Heart right ventricle (tissue), 16 donors: Measurements from ENCODE around the gene KLK14. TPM values are rescaled to one million over a fixed set of nuclear protein-coding genes. Genes with fewer than 3 reads are reported as not detected.

ENCODE experiments used
- ATAC-seq, 8 donors: fragments of 200-7000 bp; cut with Tn5 transposase; one replicate each; pipeline ENCODE4 v1.9.1; 2020; ENCODE audit warnings: mild to moderate bottlenecking in 8 of 8, moderate library complexity in 8 of 8, moderate number of reproducible peaks in 1 of 8
- DNase-seq, 2 donors: peaks; one replicate each; pipeline ENCODE4 v3.0.0-alpha.2; 2020
- H3K27ac ChIP-seq, 10 donors: fragments of 200-600 bp; sonication (generic) in 2 of 10; one replicate each; pipeline versions ENCODE4 v1.5.0 to v1.8.0; 2020 to 2022; ENCODE audit warnings: mild to moderate bottlenecking in 3 of 10
- H3K27me3 ChIP-seq, 7 donors: fragments of 200-600 bp; one replicate each; pipeline ENCODE4 v1.8.0; 2021 to 2022; ENCODE audit warnings: mild to moderate bottlenecking in 2 of 7
- H3K36me3 ChIP-seq, 9 donors: fragments of 200-600 bp; sonication (generic) in 1 of 9; one replicate each; pipeline versions ENCODE4 v1.5.0 to v1.8.0; 2020 to 2022; ENCODE audit warnings: mild to moderate bottlenecking in 2 of 9
- H3K4me1 ChIP-seq, 9 donors: fragments of 200-600 bp; sonication (generic) in 1 of 9; one replicate each; pipeline versions ENCODE4 v1.5.0 to v1.8.0; 2020 to 2022; ENCODE audit warnings: mild to moderate bottlenecking in 4 of 9
- H3K4me3 ChIP-seq, 10 donors: fragments of 200-600 bp; sonication (generic) in 2 of 10; one replicate each; pipeline versions ENCODE4 v1.5.0 to v1.8.0; 2020 to 2022; ENCODE audit warnings: mild to moderate bottlenecking in 7 of 10, moderate library complexity in 2 of 10
- H3K9me3 ChIP-seq, 11 donors: fragments of 200-600 bp in 10 of 11; sonication (generic) in 2 of 11; one replicate each; pipeline versions ENCODE4 v1.5.0 to v1.8.0; 2013 to 2022; ENCODE audit warnings: mild to moderate bottlenecking in 2 of 11, control low read depth in 1 of 11, moderate library complexity in 1 of 11
- WGBS, 2 donors: extraction: QIAGEN DNeasy Blood & Tissue Kit; methylation state at CpG; one replicate each; pipeline ENCODE4 v1.1.7; 2013; ENCODE audit warnings: inconsistent platforms in 1 of 2; 5-methylcytosine and 5-hydroxymethylcytosine counted together
- intact Hi-C, 10 donors: fragments of 100-400 bp; cut with DNase I; formaldehyde crosslinking; loops; one replicate each; pipeline versions ENCODE4 v1.11.1 to v1.14.2; 2022
- polyA plus RNA-seq, 2 donors: library from polyadenylated mRNA; stranded (reverse); fragments of 200-250 nt; gene quantifications; one replicate each; pipeline ENCODE4 v1.2.3, GENCODE V29; 2013
- total RNA-seq, 10 donors: library from RNA; stranded (reverse); fragmentation: NEBNext Ultra II Directional in 3 of 10; extraction: Animal tissue kit (Norgen Biotek cat#: 25700) in 3 of 10; gene quantifications; one replicate each; pipeline versions ENCODE4 v1.2.1 to v1.2.4, GENCODE V29; 2021 to 2023
- TF ChIP-seq, protein P1 (sequence below), 9 donors: fragments of 200-600 bp; sonication (generic) in 2 of 9; IDR thresholded peaks; one replicate each; pipeline versions ENCODE4 v1.5.0 to v1.8.0; 2021 to 2022; ENCODE audit warnings: antibody characterized with exemption in 9 of 9, mild to moderate bottlenecking in 5 of 9, moderate library complexity in 1 of 9
- donor health status: Arrhythmogenic right ventricular cardiomyopathy.
- donor health status: ischemic (EF 13 %, LVEDD 7.1; RV severe dilation, severe dysfunction).
- donor health status: healthy with polysubstance abuse.
- donor health status: DM: no; HTN: yes; CAD: no.
- donor health status: DM: no; HTN: no; CAD: no.
- donor health status: ischemic (EF 25% LVEDD 6.9; RV normal size, moderate dysfunction).
- donor health status: ischemic (EF 25% LVEDD 5.7; RV mildly dilated, moderate dysfunction).
- donor health status: healthy.
- donor health status: DM: yes; HTN: yes; CAD: no.
- donor health status: Ischemic cardiomyopathy.
- donor health status: ischemic (EF 35%, LVEDD 5.7; RV mildly dilated, moderate dysfunction).
- donor health status: nonischemic (EF 11% LVEDD 7.7; RV severe dilation, severe dysfunction).
- donor health status: DM: yes; HTN: yes; CAD: no.
- donor health status: PGD.
- donor health status: ischemic (EF 29% LVEDD 5.4; RV normal size, mild dysfunction).
- donor health status: nonischemic (EF 23%, LVEDD 6.1; RV moderate dilation, normal function).

The KLK14 gene
- total and polyA plus RNA-seq, 12 donors: 0.20 to 1.2 (median 0.48) TPM; not detected in 4

DNA sequence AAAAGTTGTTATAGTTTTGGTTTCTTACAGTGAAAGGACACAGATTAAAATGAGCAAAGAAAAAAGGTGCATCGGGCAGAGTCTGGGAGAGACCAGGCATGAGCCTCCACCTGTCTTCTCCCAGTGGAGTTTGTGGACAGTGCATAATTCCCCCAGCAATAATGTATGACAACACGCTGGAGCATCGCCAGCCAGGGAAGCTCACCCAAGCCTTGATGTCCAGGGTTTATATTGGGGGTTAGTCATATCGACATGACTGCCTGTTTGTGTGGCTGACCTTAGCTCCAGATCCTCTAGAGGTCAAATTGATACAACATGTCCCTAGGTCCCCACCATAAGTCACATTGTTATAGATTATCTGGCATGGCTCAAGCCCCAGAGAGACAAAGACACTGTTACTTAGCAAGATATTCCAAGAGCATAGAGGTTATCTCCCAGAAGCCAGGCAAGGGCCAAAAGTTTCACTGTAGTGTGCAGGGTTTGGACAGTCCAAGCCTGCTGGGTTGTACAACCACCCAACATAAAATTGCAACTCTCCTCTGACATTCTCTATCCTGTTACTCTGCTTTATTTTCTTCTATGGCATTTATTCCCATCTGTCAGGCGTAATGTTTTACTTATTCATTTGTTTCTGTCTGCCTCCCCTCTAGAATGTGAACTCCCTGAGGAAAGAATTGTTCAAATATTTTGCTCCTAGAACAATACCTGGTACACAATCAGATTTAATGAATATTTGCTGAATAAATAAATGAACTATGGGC, 12.2 kb downstream of the KLK14 start:
- H3K27ac ChIP-seq: no peak overlapping the region
- intact Hi-C loops: loop anchor here in 1 of 10 donors (10.0 kb wide), 1 partner anchor 1236 kb away; no protein-coding TSS in a partner anchor
- peaks cover 0 to 19% (median 6%) of the 10 kb centered on the region in 11 donors for H3K9me3 ChIP-seq
- peaks cover 0 to 12% (median 2%) of the 10 kb centered on the region in 7 donors for H3K27me3 ChIP-seq
- H3K4me1 ChIP-seq: peaks cover 0 to 4% (median 0%) of the 10 kb centered on the region in 9 donors
- no peaks in the 10 kb centered on the region for H3K36me3 ChIP-seq
- WGBS, 2 donors: 83 to 85% methylated on average over 5 of the region's 5 CpGs
- ATAC-seq (no peak), DNase-seq (no peak)
- TF ChIP-seq, protein P1, sequence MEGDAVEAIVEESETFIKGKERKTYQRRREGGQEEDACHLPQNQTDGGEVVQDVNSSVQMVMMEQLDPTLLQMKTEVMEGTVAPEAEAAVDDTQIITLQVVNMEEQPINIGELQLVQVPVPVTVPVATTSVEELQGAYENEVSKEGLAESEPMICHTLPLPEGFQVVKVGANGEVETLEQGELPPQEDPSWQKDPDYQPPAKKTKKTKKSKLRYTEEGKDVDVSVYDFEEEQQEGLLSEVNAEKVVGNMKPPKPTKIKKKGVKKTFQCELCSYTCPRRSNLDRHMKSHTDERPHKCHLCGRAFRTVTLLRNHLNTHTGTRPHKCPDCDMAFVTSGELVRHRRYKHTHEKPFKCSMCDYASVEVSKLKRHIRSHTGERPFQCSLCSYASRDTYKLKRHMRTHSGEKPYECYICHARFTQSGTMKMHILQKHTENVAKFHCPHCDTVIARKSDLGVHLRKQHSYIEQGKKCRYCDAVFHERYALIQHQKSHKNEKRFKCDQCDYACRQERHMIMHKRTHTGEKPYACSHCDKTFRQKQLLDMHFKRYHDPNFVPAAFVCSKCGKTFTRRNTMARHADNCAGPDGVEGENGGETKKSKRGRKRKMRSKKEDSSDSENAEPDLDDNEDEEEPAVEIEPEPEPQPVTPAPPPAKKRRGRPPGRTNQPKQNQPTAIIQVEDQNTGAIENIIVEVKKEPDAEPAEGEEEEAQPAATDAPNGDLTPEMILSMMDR (IDR thresholded peaks at IDR 0.05): no peak
- H3K4me3 ChIP-seq: no peak overlapping the region

DNA sequence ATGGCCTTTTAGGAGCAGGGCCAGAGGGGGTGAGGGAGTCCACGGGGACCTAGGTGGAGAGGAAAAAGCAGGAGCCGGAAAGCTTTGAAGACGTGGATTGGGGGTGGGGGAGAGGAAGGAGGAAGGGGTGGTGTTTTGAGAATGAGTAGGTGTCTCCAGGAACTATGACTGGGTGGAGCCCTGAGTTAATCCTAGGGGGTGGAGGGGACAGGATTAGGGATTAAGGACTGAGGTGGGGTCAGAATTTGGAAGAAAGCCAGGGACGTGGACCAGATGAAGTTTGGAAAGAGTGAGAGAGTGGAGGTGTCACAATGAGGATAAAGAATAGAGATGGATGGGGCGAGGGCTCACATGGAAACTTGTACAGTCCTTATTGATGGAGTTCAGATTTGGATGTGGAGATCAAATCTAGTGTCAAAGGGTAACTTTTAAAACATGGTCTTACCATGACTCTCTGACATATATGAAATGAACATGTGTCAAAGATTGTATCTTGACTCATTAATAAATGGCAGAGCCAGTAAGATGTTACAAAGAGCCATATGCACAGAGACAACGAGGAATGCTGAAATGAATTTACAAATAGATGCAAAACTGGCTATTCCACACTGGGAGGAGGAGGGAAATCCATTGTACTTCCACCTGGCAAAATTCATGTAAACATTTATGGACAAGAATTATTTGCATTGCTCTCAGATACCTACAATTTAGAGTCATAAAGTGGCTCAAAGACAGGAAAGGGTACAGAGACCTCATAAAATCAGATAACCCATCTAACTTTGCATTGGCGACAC, 16.1 kb downstream of the KLK14 start:
- WGBS, 2 donors: 62 to 64% methylated on average over 7 of the region's 7 CpGs
- ATAC-seq (peak in 1 of 8 donors; percentile 29), DNase-seq (no peak)
- H3K27me3 ChIP-seq: peaks cover 0 to 37% (median 18%) of the 10 kb centered on the region in 7 donors
- TF ChIP-seq, protein P1 (IDR thresholded peaks at IDR 0.05): no peak
- no peaks in the 10 kb centered on the region for H3K36me3 ChIP-seq
- no peak overlapping the region for H3K4me3 ChIP-seq
- no peaks in the 10 kb centered on the region for H3K9me3 ChIP-seq
- intact Hi-C loops: no loop called here
- H3K27ac ChIP-seq: no peak overlapping the region
- H3K4me1 ChIP-seq: peaks cover 0 to 16% (median 9%) of the 10 kb centered on the region in 9 donors

DNA sequence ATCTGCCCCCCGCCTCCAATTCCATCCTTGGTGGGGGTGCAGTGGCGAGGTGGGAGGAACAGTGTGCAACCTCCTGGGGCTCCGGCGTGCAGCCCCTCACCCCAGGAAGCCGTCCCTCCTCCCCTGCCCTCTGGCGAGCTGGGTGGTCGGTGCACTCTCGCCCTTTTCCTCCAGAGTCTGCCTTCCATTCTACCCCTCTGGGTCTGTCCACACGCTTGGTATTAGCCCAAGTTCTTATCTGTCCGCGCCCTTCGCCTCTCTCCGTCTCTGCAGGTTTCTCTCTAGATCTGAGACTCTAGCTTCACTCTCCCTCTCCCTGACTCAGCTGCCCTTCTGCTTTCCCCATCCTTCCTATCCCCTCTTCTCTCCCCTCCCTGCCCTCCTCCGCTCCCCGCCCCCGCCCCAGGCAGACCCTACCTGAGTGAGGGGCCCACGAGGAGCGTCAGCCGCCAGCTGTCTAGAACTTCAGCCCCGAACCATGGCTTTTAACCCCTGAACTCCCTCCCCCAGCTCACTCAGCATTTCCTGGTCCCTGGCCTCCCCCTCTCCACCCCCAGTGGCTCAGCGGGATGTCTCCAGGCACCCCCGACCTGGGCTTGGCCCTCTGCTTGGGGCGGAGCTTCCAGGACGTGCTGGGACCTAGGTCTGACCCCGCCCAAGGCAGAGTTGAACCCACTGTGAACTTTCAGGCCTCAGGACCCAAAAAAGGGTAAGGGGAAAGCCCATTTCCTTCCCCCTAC, 17.3 kb downstream of the KLK14 start:
- DNase-seq (no peak), ATAC-seq (peak in 4 of 8 donors; percentile 8 to 52 (median 14))
- Histone ChIP-seq H3K27me3 (peaks cover 0 to 37% (median 19%) of the 10 kb centered on the region in 7 donors), H3K27ac (peak overlapping the region in 3 of 10 donors; percentile 28 to 36 (median 31)), H3K4me3 (peak overlapping the region in 9 of 10 donors; percentile 17 to 46 (median 29)), H3K36me3 (no peaks in the 10 kb centered on the region), H3K4me1 (peaks cover 0 to 16% (median 9%) of the 10 kb centered on the region in 9 donors), H3K9me3 (no peaks in the 10 kb centered on the region)
- intact Hi-C loops: no loop called here
- TF ChIP-seq, protein P1 (IDR thresholded peaks at IDR 0.05): no peak
- 12 to 20% methylated on average over 25 of the region's 25 CpGs for WGBS, 2 donors
